ENCODE data around the gene ARMC7.

The ARMC7 gene

DNA sequence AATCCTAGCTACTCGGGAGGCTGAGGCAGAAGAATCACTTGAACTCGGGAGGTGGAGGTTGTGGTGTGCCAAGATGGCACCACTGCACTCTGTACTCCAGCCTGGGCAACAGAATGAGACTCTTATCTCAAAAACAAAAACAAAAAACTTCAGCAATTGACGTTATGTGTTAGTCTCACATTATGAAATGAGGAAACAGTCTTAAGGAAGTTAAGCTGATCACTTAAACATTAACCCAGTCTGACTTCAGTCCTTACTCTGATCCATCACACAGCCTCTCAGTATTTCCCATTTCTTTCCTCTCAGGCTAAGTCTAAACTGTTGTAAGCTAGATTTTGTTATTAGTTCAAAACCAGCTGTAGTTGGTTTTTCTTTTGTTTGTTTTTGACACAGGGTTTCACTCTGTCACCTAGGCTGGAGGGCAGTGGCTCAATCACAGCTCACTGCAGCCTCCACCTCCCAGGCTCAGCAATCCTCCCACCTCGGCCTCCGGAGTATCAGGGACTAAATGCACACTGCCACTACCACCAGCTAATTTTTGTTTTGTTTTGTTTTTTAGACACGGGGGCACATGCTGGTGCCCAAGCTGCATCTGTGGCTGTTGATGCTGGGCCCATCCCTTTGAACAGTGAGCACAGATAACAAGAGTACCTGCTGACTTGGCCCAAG, 38.2 kb downstream of the ARMC7 start:
- in situ Hi-C loops (cut with HindIII; ENCODE audit: low sequenced_read_pairs), result no loop called here
- no peak for DNase-seq (ENCODE audit: low read depth)
- no peak overlapping the region for H3K4me3 ChIP-seq (ENCODE audit: low read depth, low read length)
- TF ChIP-seq, protein P1, sequence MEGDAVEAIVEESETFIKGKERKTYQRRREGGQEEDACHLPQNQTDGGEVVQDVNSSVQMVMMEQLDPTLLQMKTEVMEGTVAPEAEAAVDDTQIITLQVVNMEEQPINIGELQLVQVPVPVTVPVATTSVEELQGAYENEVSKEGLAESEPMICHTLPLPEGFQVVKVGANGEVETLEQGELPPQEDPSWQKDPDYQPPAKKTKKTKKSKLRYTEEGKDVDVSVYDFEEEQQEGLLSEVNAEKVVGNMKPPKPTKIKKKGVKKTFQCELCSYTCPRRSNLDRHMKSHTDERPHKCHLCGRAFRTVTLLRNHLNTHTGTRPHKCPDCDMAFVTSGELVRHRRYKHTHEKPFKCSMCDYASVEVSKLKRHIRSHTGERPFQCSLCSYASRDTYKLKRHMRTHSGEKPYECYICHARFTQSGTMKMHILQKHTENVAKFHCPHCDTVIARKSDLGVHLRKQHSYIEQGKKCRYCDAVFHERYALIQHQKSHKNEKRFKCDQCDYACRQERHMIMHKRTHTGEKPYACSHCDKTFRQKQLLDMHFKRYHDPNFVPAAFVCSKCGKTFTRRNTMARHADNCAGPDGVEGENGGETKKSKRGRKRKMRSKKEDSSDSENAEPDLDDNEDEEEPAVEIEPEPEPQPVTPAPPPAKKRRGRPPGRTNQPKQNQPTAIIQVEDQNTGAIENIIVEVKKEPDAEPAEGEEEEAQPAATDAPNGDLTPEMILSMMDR (IDR thresholded peaks at IDR 0.05; ENCODE audit: low read depth, low read length, missing control alignments), result no peak

DNA sequence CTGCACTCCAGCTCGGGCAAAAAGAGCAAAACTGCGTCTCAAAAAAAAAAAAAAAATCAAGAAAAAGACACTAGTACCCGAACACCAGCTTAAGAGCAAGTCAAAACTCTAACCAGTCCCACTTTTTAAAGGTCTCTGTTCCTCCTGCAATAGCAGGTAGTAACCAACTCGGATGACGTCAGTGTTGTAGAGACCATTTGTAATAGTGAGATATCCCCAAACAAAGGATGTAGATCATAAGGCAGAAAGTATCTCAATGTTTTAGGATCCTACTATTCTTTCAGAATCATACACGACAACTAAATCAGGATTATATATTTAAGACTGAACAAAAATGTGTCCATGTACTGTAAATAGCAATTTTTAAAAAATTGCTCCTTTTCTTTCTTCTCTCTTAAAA, 42.2 kb downstream of the ARMC7 start:
- no peak for DNase-seq (ENCODE audit: low read depth)
- in situ Hi-C loops (cut with HindIII; ENCODE audit: low sequenced_read_pairs), result no loop called here
- TF ChIP-seq, protein P1 (IDR thresholded peaks at IDR 0.05; ENCODE audit: low read depth, low read length, missing control alignments), result no peak
- peak overlapping the region; percentile 95 for H3K4me3 ChIP-seq (ENCODE audit: low read depth, low read length)

DNA sequence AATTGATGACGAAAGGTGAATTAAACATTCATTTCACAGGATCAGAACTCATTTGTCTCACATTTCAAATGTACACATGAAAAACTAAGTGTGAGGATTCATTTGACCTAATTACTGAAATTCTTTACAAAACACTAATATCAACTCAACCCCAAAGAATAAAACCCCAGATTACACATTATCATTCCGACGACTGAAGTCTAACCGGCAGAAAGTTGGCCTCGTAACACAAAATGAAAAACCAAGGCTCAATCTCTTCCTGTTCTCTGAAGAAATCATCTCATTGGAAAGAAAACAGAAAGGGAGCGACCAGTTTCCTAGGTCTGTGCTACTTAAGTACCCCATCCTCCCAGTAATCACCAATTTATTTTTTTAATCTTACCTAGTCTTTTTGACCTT, 42.8 kb downstream of the ARMC7 start:
- no peak for DNase-seq (ENCODE audit: low read depth)
- H3K4me3 ChIP-seq (ENCODE audit: low read depth, low read length), result peak overlapping the region; percentile 95
- in situ Hi-C loops (cut with HindIII; ENCODE audit: low sequenced_read_pairs), result no loop called here
- TF ChIP-seq, protein P1 (IDR thresholded peaks at IDR 0.05; ENCODE audit: low read depth, low read length, missing control alignments), result no peak

DNA sequence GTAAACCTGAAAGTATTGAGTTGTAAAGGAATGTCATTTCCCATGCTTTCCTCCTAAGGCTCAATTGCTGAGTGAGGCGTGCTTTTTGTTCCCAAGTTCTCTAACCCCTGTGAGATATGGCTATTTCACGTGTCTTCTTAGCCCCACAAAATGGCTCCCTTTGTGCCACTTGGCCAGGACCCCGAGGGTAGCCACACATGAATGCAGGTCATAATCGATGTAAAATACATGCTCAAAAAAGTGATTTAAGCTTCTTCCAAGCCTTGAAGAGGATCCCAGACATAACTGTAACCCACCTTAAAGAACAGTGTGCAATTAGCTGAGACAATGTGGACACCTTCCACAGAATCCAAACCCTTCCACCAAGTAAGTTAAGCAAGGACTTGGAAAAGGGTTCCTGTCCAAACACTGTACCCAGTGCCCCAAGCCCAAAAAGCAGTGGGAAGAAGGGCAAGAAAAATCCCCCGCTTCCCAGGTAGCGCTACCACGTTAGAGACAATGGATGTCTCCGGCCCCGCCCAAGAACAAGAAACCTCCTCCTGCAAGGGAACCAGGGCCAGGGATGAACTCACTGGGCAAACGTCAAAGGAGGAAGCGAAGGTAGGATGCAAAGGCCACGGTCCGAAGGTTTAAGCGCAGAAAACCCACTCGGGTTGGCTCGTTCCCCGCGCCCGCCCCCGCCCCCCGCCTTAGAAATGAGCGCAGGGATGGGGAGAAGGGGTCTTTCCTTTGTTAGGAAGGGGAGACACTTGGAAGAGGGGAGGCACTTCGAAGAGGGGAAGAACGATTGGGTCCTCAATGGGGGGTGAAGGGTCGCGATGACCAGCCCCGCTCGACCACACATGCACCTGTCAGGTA, 43.4 kb downstream of the ARMC7 start:
- no peak for DNase-seq (ENCODE audit: low read depth)
- in situ Hi-C loops (cut with HindIII; ENCODE audit: low sequenced_read_pairs), result no loop called here
- TF ChIP-seq, protein P1 (IDR thresholded peaks at IDR 0.05; ENCODE audit: low read depth, low read length, missing control alignments), result no peak
- peak overlapping the region; percentile 95 for H3K4me3 ChIP-seq (ENCODE audit: low read depth, low read length)

DNA sequence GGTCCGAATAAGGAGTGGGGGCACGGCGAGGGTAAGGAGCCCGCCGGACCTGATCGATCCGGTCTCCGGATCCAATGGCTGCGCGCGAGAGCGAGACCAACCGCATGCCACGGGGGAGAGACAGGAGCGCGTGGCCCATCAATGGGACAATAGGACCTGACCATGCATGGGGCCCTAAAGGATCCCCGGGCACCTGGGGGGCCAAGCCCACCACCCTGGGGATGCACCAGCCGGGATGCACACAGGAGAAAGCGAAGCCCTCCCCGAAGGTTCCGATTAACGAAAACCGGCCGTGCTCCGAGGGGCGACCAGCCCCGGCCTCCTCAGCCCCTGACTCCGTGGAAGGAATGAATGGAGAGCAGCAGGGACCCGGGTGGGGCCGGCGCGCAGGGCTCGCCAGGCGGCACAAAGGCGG, 44.0 kb downstream of the ARMC7 start:
- no peak for DNase-seq (ENCODE audit: low read depth)
- peak overlapping the region; percentile 95 for H3K4me3 ChIP-seq (ENCODE audit: low read depth, low read length)
- TF ChIP-seq, protein P1 (IDR thresholded peaks at IDR 0.05; ENCODE audit: low read depth, low read length, missing control alignments), result no peak
- in situ Hi-C loops (cut with HindIII; ENCODE audit: low sequenced_read_pairs), result no loop called here

DNA sequence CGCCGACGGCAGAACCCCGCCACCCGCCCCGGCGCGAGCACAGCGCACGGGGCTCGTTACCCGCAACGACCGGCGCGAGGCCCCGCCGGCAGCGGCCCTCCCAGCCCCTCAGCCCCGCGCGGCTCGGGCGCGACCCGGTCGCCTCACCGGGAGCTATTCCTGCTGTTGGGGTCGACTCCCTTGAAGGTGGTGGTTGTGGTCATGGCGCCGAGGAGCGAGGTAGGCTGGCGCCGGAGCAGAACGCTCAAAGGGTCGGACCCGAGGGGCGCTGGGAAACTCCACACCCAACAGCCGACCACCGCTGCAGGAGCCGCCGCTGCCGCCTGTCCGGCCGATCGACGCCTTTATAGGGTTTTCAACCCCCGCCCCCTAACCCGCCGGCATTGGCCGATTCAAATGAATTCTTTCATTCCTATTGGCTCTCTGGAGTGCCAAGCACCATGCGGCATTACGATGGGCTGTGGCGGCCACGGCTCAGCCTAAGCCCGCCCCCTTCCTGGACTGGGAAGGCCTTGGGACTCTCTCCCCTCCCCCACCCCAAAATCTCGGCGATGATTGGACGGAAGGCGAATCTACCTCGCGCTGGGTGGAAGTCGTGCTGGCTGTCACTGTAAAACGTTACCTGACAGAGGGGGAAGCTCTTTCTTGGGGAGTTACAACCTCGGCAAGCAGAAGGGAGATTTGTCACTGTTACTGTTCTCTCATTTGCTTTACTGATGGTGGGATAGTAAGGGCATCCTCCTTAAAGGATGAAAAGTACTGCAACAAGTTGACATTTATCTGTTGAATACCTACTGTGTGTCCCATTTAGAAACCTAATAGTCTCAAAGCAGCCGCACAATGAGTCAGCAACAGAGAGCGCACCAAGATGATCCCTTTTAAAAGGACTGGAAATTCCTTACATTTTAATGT, 44.7 kb downstream of the ARMC7 start, which contains the start of gene JPT1:
Gene JPT1, minus strand, starts transcription at position 318 of the 912 bp plus-strand sequence. Its CDS starts 115 bp downstream, at position 203.
- in situ Hi-C loops (cut with HindIII; ENCODE audit: low sequenced_read_pairs), result no loop called here
- TF ChIP-seq, protein P1 (IDR thresholded peaks at IDR 0.05; ENCODE audit: low read depth, low read length, missing control alignments), result no peak
- peak within 1 kb of the TSS; percentile 95 for H3K4me3 ChIP-seq (ENCODE audit: low read depth, low read length)
- peak; percentile 98 for DNase-seq (ENCODE audit: low read depth)

Measured in astrocyte of the cerebellum (primary cell).